Breast epithelium (tissue), 3 donors: ENCODE data around the gene PCK2.

ENCODE experiments used
- CTCF ChIP-seq, 3 donors: fragments of 450-650 bp; IDR thresholded peaks; one replicate each; pipeline ENCODE4 v1.5.1; 2016 to 2017; ENCODE audit warnings: antibody characterized with exemption in 3 of 3, mild to moderate bottlenecking in 3 of 3, moderate library complexity in 3 of 3
- POLR2A ChIP-seq: fragments of 450-650 bp; IDR thresholded peaks from one replicate; pipeline ENCODE4 v1.6.1; 2016; ENCODE audit warnings: antibody characterized with exemption, mild to moderate bottlenecking, moderate library complexity
- POLR2AphosphoS5 ChIP-seq, 3 donors: sonication (generic); formaldehyde crosslinking; IDR thresholded peaks; one replicate each; pipeline ENCODE4 v1.6.1; 2017; ENCODE audit warnings: antibody characterized with exemption in 3 of 3

- TF ChIP-seq CTCF (IDR thresholded peaks at IDR 0.05) (no peak), POLR2AphosphoS5 (IDR thresholded peaks at IDR 0.05) (no peak), POLR2A (no peak)
Observed at GRCh38 chr14:24132976-24133375, 38.9 kb downstream of the PCK2 start.
